CD4-positive, CD25-positive, alpha-beta regulatory T cell (primary cell): ENCODE data around the gene FLAD1. TPM values are rescaled to one million over a fixed set of nuclear protein-coding genes. Genes with fewer than 3 reads are reported as not detected.

Experiments used
- ATAC-seq, 2 donors: fragments of 150-1000 bp; cut with Tn5 transposase; one replicate each; pipeline ENCODE4 v1.10.0; 2021; ENCODE audit warnings: low read depth in 2 of 2, moderate number of reproducible peaks in 2 of 2, moderate library complexity in 1 of 2
- DNase-seq, 3 donors: peaks; one replicate each; pipeline versions ENCODE4 v3.0.0 to v3.0.0-alpha.2; 2012 to 2022; ENCODE audit warnings: mixed read lengths in 1 of 3
- H3K27ac ChIP-seq: one replicate; pipeline ENCODE4 v1.7.0; 2013; ENCODE audit warnings: mild to moderate bottlenecking, low read length; ENCODE audit not compliant: insufficient read depth, poor library complexity, severe bottlenecking
- H3K27me3 ChIP-seq: one replicate; pipeline ENCODE4 v1.7.0; 2013; ENCODE audit warnings: low read length; ENCODE audit not compliant: control insufficient read depth, insufficient read depth
- H3K36me3 ChIP-seq: one replicate; pipeline ENCODE4 v1.7.0; 2013; ENCODE audit warnings: mild to moderate bottlenecking, low read length, moderate library complexity; ENCODE audit not compliant: control insufficient read depth, insufficient read depth
- H3K4me1 ChIP-seq: 2 replicates; pipeline ENCODE4 v1.7.0; 2013; ENCODE audit warnings: mild to moderate bottlenecking, low read length; ENCODE audit not compliant: insufficient read depth, control insufficient read depth, poor library complexity, severe bottlenecking
- H3K4me3 ChIP-seq: one replicate; pipeline ENCODE4 v1.7.0; 2013; ENCODE audit warnings: low read depth, mild to moderate bottlenecking, low read length, moderate library complexity
- H3K9me3 ChIP-seq, 2 experiments: 1 replicate in 1 of 2; 2 replicates in 1 of 2; pipeline ENCODE4 v1.7.0; 2013; ENCODE audit warnings: low read length in 2 of 2, mild to moderate bottlenecking in 1 of 2, moderate library complexity in 1 of 2; ENCODE audit not compliant: control insufficient read depth in 2 of 2
- H3K27ac Mint-ChIP-seq, 3 donors: one replicate each; pipeline ENCODE4 v1.8.0; 2020 to 2022; ENCODE audit warnings: mild to moderate bottlenecking in 3 of 3, mixed read lengths in 3 of 3, moderate library complexity in 2 of 3
- H3K27me3 Mint-ChIP-seq: one replicate; pipeline ENCODE4 v1.8.0; 2022; ENCODE audit warnings: mild to moderate bottlenecking, mixed read lengths
- H3K36me3 Mint-ChIP-seq: one replicate; pipeline ENCODE4 v1.8.0; 2020; ENCODE audit warnings: mixed read lengths
- H3K4me1 Mint-ChIP-seq, 4 donors: one replicate each; pipeline ENCODE4 v1.8.0; 2020 to 2022; ENCODE audit warnings: mixed read lengths in 4 of 4, mild to moderate bottlenecking in 1 of 4
- H3K4me3 Mint-ChIP-seq, 4 donors: one replicate each; pipeline ENCODE4 v1.8.0; 2020 to 2022; ENCODE audit warnings: mild to moderate bottlenecking in 4 of 4, mixed read lengths in 4 of 4, moderate library complexity in 3 of 4
- H3K9me3 Mint-ChIP-seq, 7 donors: one replicate each; pipeline ENCODE4 v1.8.0; 2020 to 2022; ENCODE audit warnings: mixed read lengths in 7 of 7, mild to moderate bottlenecking in 3 of 7, moderate library complexity in 2 of 7
- polyA plus RNA-seq, 4 donors: library from polyadenylated mRNA; unstranded; fragments of 300-500 nt; fragmentation: Illumina TruSeq; gene quantifications; one replicate each; pipeline ENCODE4 v1.2.3, GENCODE V29; 2021
- total RNA-seq: library from RNA; stranded (reverse); gene quantifications from one replicate; pipeline ENCODE4 v1.2.3, GENCODE V29; 2022

Gene FLAD1
- total and polyA plus RNA-seq, 5 donors from 2014 or later = 39.1 to 60.3 (median 42.6) TPM

DNA sequence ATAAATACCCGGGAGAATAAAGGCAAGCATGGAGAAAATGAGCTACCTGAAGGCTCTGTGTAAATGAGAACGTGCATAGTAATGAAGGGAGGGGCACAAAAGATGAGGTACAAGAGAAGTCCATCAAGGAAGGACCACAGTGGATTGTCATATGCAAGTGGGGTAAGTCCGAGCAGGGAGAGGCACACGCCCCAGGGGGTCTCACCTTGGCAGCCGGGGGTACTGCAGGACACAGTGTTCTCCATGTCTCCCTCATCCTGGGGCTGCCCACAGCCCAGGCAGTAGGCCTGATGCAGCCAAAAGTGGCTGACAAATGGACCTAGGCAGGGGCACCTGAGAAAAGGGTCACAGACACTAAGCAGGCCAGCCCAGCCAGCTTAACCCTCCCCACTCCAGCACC is 40.5 kb downstream of the FLAD1 start:
- peaks cover 0 to 2% (median 0%) of the 10 kb centered on the region in 7 donors for H3K9me3 Mint-ChIP-seq
- peaks cover 2% of the 10 kb centered on the region for H3K36me3 ChIP-seq
- no peaks in the 10 kb centered on the region for H3K9me3 ChIP-seq
- no peaks in the 10 kb centered on the region for H3K4me1 ChIP-seq
- no peaks in the 10 kb centered on the region for H3K27me3 Mint-ChIP-seq
- no peak overlapping the region for H3K27ac ChIP-seq
- peaks cover 7 to 23% (median 18%) of the 10 kb centered on the region in 4 donors for H3K4me1 Mint-ChIP-seq
- no peaks in the 10 kb centered on the region for H3K27me3 ChIP-seq
- peaks cover 5% of the 10 kb centered on the region for H3K36me3 Mint-ChIP-seq
- ATAC-seq = no peak
- peak overlapping the region in 1 of 3 donors; percentile 79 for H3K27ac Mint-ChIP-seq
- no peak for DNase-seq
- no peak overlapping the region for H3K4me3 Mint-ChIP-seq
- no peak overlapping the region for H3K4me3 ChIP-seq

DNA sequence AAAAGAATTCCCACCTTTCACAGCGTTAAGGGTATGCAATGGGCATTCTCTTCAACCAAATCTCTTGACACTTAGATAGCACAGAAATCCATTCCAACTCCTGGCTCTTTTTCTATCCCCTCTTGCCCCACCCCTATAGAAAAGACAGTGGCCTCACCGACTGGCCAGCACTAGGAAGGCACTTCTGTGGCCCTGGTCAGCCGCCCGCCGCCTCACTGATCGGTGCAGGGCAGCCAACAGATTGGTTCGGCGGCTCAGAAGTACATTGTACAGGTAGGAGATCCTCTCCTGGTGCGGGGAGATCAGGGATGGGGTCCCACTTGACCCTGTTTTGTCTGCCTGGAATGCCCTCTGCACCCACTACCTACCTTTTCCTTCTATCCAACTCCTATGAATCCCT is 41.2 kb downstream of the FLAD1 start:
- H3K4me3 Mint-ChIP-seq = no peak overlapping the region
- H3K9me3 Mint-ChIP-seq = peaks cover 0 to 3% (median 0%) of the 10 kb centered on the region in 7 donors
- H3K27me3 Mint-ChIP-seq = no peaks in the 10 kb centered on the region
- Histone ChIP-seq H3K27ac (no peak overlapping the region), H3K27me3 (no peaks in the 10 kb centered on the region), H3K4me3 (no peak overlapping the region), H3K9me3 (no peaks in the 10 kb centered on the region), H3K36me3 (no peaks in the 10 kb centered on the region), H3K4me1 (no peaks in the 10 kb centered on the region)
- DNase-seq = no peak
- ATAC-seq = no peak
- H3K36me3 Mint-ChIP-seq = peaks cover 4% of the 10 kb centered on the region
- H3K27ac Mint-ChIP-seq = peak overlapping the region in 1 of 3 donors; percentile 55
- H3K4me1 Mint-ChIP-seq = peaks cover 7 to 18% (median 13%) of the 10 kb centered on the region in 4 donors

DNA sequence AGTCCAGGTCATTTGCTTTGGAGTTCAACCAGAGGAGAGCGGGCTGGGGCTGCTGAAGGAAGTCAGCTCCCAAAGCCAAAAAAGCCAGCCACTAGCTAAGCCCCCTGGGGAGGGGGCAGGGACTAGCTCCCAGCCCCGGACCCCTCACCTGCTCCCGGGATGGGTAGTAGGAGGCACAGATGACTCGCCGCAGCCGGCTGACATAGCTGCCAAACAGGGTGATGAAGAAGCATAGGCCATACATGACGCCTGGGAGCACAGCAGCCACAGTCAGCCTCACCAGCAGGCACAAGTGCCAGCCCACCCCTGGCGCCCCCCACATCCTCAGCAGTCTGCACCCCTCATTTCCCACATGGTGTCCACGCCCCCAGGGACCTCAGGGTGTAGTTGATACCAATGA is 43.0 kb downstream of the FLAD1 start:
- Mint-ChIP-seq H3K4me1 (peaks cover 0 to 6% (median 4%) of the 10 kb centered on the region in 4 donors), H3K36me3 (no peaks in the 10 kb centered on the region), H3K27me3 (no peaks in the 10 kb centered on the region), H3K27ac (no peak overlapping the region), H3K9me3 (peaks cover 0 to 3% (median 0%) of the 10 kb centered on the region in 7 donors), H3K4me3 (no peak overlapping the region)
- no peaks in the 10 kb centered on the region for H3K9me3 ChIP-seq
- H3K36me3 ChIP-seq = no peaks in the 10 kb centered on the region
- H3K4me3 ChIP-seq = no peak overlapping the region
- H3K4me1 ChIP-seq = no peaks in the 10 kb centered on the region
- DNase-seq = no peak
- no peak overlapping the region for H3K27ac ChIP-seq
- no peaks in the 10 kb centered on the region for H3K27me3 ChIP-seq
- no peak for ATAC-seq

DNA sequence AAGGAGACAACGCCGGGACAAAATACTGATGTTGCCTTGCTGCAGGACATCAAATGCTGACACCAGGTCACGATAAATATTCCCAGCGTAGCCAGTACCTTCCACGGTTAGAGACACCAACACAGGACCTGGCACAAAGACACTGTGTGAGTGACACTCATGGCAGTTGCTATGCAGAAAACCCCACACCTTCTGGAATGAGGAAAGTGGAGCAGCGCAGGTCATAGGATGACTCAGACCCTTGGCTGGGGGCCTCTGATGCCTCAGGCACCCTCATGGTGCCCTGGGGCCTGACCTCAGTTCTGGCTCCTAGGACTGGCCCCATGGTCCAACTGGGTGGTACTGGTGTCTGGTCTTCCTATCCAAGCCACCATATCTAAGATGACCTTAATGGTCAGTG is 43.4 kb downstream of the FLAD1 start:
- H3K27ac ChIP-seq = no peak overlapping the region
- no peaks in the 10 kb centered on the region for H3K27me3 Mint-ChIP-seq
- no peak overlapping the region for H3K4me3 Mint-ChIP-seq
- ATAC-seq (no peak), DNase-seq (no peak)
- H3K4me1 Mint-ChIP-seq = peaks cover 0 to 4% (median under 1%) of the 10 kb centered on the region in 4 donors
- no peak overlapping the region for H3K4me3 ChIP-seq
- H3K9me3 ChIP-seq = no peaks in the 10 kb centered on the region
- no peaks in the 10 kb centered on the region for H3K36me3 ChIP-seq
- H3K27me3 ChIP-seq = no peaks in the 10 kb centered on the region
- H3K4me1 ChIP-seq = no peaks in the 10 kb centered on the region
- H3K9me3 Mint-ChIP-seq = peaks cover 0 to 3% (median 0%) of the 10 kb centered on the region in 7 donors
- H3K27ac Mint-ChIP-seq = no peak overlapping the region
- H3K36me3 Mint-ChIP-seq = no peaks in the 10 kb centered on the region

DNA sequence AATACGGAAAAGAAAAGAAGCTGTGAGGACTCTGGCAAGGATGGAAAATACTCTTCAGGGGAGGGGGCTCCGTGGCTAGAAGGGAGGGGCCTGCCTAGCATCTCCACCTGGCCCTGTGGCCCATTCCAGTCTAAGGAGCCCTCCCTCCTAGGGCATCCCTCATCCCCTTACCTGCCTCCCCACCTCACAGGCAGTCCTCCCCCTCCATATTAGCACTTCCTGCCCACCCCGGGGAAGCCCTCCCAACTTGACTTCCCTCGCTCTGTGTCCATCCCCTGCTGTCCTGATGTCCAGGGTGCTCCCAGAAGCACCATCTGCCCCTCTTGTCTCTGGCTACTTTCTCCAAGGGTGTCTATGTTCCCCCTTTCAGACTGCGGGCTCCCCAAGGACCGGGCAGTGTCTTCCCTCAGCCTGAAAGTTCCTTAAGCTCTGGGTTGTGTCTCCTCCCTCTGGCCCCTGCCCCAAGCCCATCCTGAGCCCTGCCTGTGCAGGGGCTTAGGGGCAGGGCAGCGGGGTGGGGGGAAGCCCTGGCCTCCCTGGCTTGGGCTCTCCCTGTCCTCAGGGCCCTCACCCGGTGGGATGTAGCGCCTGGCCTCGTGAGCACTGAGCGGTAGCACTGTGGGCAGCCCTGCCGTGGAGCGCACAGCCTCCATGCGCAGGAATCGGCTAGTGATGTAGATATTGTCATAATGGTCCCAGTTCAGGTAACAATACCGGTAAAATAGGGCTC is 46.5 kb downstream of the FLAD1 start:
- ATAC-seq (no peak), DNase-seq (no peak)
- Histone ChIP-seq H3K9me3 (no peaks in the 10 kb centered on the region), H3K4me1 (no peaks in the 10 kb centered on the region), H3K4me3 (no peak overlapping the region), H3K27me3 (no peaks in the 10 kb centered on the region), H3K27ac (no peak overlapping the region), H3K36me3 (no peaks in the 10 kb centered on the region)
- H3K9me3 Mint-ChIP-seq = peaks cover 0 to 3% (median 0%) of the 10 kb centered on the region in 7 donors
- no peaks in the 10 kb centered on the region for H3K36me3 Mint-ChIP-seq
- H3K27ac Mint-ChIP-seq = peak overlapping the region in 1 of 3 donors; percentile 56
- H3K4me1 Mint-ChIP-seq = no peaks in the 10 kb centered on the region
- no peak overlapping the region for H3K4me3 Mint-ChIP-seq
- no peaks in the 10 kb centered on the region for H3K27me3 Mint-ChIP-seq

DNA sequence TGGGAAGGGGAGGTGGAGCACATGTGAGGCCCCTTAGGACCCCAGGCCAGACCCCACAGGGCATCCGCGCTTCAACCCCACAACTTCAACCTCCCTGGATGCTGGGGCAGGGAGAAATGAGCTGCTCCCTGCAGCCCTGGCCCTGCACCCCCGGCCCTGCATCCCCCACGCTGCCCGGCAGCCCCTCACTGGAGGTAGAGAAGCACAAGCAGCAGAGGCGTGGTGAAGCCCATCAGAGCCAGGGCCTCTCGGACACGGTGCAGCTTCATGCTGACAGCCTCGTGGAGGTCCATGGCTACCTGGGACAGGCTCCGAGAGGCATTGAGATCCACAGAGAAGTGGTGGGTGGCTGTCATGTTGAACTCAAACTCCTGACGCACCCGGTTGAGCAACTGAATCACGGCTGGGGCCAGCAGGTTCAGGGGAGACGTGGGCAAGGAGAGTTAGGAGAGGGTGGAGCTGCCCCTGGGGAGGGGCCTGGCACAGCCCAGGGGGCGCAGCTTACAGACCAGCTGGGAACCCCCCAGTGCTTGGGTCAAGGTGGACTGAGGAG is 47.2 kb downstream of the FLAD1 start:
- H3K27me3 Mint-ChIP-seq = peaks cover 2% of the 10 kb centered on the region
- DNase-seq (no peak), ATAC-seq (no peak)
- H3K4me3 ChIP-seq = no peak overlapping the region
- no peak overlapping the region for H3K27ac Mint-ChIP-seq
- H3K36me3 Mint-ChIP-seq = no peaks in the 10 kb centered on the region
- H3K36me3 ChIP-seq = no peaks in the 10 kb centered on the region
- no peak overlapping the region for H3K4me3 Mint-ChIP-seq
- no peaks in the 10 kb centered on the region for H3K4me1 ChIP-seq
- no peaks in the 10 kb centered on the region for H3K9me3 ChIP-seq
- H3K4me1 Mint-ChIP-seq = no peaks in the 10 kb centered on the region
- H3K27me3 ChIP-seq = no peaks in the 10 kb centered on the region
- no peak overlapping the region for H3K27ac ChIP-seq
- peaks cover 0 to 3% (median 0%) of the 10 kb centered on the region in 7 donors for H3K9me3 Mint-ChIP-seq

DNA sequence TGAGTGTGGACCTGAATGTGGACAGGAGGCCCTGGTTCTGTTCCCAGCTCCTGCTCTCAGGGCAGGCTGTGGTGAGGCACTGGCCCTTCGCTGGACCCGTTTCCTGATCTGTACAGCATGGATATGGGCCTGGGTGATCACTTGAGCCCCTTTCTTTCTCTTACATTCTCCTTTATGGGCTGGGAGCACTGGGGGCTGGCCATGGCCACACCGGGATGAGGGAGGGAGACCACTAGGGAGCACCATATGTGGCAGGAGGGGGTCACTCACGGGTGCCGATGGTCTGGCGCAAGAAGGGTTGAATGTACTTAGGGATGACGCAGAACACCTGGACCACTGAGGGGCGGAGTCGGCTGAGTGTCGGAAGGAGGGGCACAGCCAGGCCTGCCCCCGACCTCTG is 47.8 kb downstream of the FLAD1 start:
- no peaks in the 10 kb centered on the region for H3K36me3 ChIP-seq
- no peaks in the 10 kb centered on the region for H3K27me3 ChIP-seq
- DNase-seq = no peak
- Mint-ChIP-seq H3K9me3 (peaks cover 0 to 3% (median 0%) of the 10 kb centered on the region in 7 donors), H3K27ac (no peak overlapping the region), H3K36me3 (no peaks in the 10 kb centered on the region), H3K4me1 (no peaks in the 10 kb centered on the region), H3K27me3 (peaks cover 5% of the 10 kb centered on the region), H3K4me3 (no peak overlapping the region)
- no peak overlapping the region for H3K4me3 ChIP-seq
- H3K4me1 ChIP-seq = no peaks in the 10 kb centered on the region
- ATAC-seq = no peak
- H3K27ac ChIP-seq = no peak overlapping the region
- H3K9me3 ChIP-seq = no peaks in the 10 kb centered on the region

DNA sequence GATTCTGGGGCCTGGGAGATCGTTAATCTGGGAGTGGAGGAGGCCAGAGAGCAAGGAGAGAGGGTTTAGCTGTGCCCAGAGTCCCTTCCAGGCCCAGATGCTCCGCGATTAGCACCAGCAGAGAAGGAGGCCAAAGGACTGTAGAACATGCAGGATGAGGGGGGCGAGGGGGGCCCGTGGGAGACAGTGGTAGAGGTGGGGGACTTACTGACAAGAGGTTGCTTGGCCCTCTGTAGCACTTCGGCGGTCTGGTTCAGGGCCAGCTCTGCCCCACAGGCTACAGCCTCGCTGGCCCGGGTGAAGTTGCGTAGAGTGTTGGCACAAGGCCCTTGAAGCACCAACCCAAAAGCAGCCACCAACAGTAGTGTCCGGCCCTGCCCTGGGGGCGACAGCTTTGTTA is 49.7 kb downstream of the FLAD1 start:
- no peak overlapping the region for H3K4me3 ChIP-seq
- no peaks in the 10 kb centered on the region for H3K4me1 ChIP-seq
- H3K27me3 Mint-ChIP-seq = peaks cover 20% of the 10 kb centered on the region
- H3K27me3 ChIP-seq = no peaks in the 10 kb centered on the region
- peaks cover 0 to 3% (median 0%) of the 10 kb centered on the region in 7 donors for H3K9me3 Mint-ChIP-seq
- no peak overlapping the region for H3K27ac ChIP-seq
- H3K27ac Mint-ChIP-seq = no peak overlapping the region
- no peaks in the 10 kb centered on the region for H3K36me3 Mint-ChIP-seq
- H3K9me3 ChIP-seq = no peaks in the 10 kb centered on the region
- no peak overlapping the region for H3K4me3 Mint-ChIP-seq
- H3K4me1 Mint-ChIP-seq = no peaks in the 10 kb centered on the region
- no peaks in the 10 kb centered on the region for H3K36me3 ChIP-seq
- no peak for DNase-seq
- no peak for ATAC-seq
